Kidney epithelial cell (primary cell): ENCODE measurements around the gene PRAMEF7. TPM values are rescaled to one million over a fixed set of nuclear protein-coding genes. Genes with fewer than 3 reads are reported as not detected.
"Not testable (repeated sequence)": the region's sequence is repeated elsewhere in the genome, so short reads cannot be mapped to it uniquely, and the experiment has no call there.

Source experiments
- DNase-seq: peaks from one replicate; pipeline ENCODE4 v3.0.0-alpha.2; 2010; ENCODE audit warnings: low read depth
- H3K27me3 ChIP-seq: 2 replicates; pipeline ENCODE4 v1.6.0; 2011; ENCODE audit warnings: low read length; ENCODE audit not compliant: control insufficient read depth, insufficient read depth
- H3K36me3 ChIP-seq: 2 replicates; pipeline ENCODE4 v1.5.1; 2011; ENCODE audit warnings: low read length; ENCODE audit not compliant: control insufficient read depth, insufficient read depth
- H3K4me3 ChIP-seq: 2 replicates; pipeline ENCODE4 v1.5.1; 2011; ENCODE audit warnings: low read depth, mild to moderate bottlenecking, control low read depth, low read length
- total RNA-seq: library from RNA; depleted of rRNA; stranded (reverse); fragments of >200 nt; gene quantifications from 2 replicates; pipeline ENCODE4 v1.2.3, GENCODE V29; 2015

Gene PRAMEF7
- total RNA-seq = 0.08 TPM in 1 of 2 replicates, not detected in the other

DNA sequence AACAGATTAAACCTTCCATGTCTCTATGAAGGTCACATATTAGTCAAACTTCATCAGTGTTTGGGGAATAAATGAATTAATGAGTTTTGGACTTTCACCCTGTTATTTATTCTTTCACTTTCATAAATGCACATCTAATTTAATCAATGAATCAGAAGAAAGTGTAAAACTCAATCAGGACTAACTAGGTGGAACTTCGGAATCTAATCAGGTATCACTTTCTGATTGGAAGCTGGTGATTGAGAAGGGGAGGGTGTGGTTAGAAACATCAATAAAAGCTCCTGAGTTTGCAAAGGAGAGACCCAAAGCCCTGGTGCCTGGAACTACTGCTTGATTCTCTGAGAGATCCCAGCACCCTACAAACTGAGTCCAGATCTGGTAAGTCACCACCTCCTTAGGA is at the start of gene PRAMEF7:
Gene PRAMEF7 (plus strand): TSS at position 301 of the 400 bp plus-strand sequence. CDS start 1,083 bp downstream, outside the sequence.
- not testable (repeated sequence) for H3K27me3 ChIP-seq, H3K36me3 ChIP-seq, DNase-seq, H3K4me3 ChIP-seq

GRCh38 chr1:12878453-12878852 is 38.0 kb upstream of the PRAMEF7 start:
- H3K36me3 ChIP-seq, H3K4me3 ChIP-seq, DNase-seq, H3K27me3 ChIP-seq: not testable (repeated sequence)

- H3K36me3 ChIP-seq, H3K4me3 ChIP-seq, H3K27me3 ChIP-seq, DNase-seq: not testable (repeated sequence)
Measured at GRCh38 chr1:12886101-12886500, 30.3 kb upstream of the PRAMEF7 start, which contains the start of gene PRAMEF4. Gene PRAMEF4 (minus strand): TSS chr1:12886201. CDS start chr1:12883394, 2,807 bp downstream.

DNA sequence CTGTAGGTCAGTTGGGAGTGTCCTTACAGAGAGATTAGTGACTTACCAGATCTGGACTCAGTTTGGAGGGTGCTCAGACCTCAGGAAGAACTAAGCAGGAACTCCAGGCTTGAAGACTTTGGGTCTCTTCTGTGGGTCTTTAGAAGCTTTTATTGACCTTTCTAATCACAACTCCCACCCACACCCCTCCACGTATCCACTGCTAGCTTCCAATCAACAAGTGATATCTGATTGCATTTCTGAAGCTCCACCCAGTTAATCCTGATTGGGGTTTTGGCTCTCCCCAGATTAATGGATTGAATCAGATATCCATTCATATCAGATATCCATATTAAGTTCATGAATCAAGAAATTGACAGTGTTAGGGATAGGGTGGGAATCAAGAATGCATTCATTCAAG is 18.2 kb upstream of the PRAMEF7 start, which contains the start of gene PRAMEF10:
Gene PRAMEF10 (minus strand): TSS at position 101 of the 400 bp plus-strand sequence. CDS start 2,423 bp downstream, outside the sequence.
- H3K27me3 ChIP-seq, DNase-seq, H3K4me3 ChIP-seq, H3K36me3 ChIP-seq: not testable (repeated sequence)

DNA sequence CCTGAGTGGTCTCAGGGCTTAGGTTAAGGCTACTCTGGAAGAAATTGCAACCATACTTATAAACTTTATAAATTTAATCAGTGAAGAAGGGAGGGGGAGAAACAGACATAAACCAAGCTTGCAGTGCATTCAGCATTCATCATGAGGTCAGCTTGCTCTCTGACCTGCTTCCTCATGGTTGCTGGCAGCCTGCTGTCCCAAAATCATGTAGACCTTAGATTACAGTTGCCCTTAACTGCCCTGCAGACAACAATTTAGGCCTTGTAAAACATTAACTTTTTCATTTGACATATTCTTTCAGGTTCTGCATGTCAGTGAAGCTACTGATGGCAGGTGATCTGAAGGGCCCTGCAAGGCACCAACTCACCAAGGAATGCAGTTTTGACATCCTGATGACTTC is 17.2 kb upstream of the PRAMEF7 start:
- not testable (repeated sequence) for DNase-seq, H3K4me3 ChIP-seq, H3K27me3 ChIP-seq, H3K36me3 ChIP-seq

DNA sequence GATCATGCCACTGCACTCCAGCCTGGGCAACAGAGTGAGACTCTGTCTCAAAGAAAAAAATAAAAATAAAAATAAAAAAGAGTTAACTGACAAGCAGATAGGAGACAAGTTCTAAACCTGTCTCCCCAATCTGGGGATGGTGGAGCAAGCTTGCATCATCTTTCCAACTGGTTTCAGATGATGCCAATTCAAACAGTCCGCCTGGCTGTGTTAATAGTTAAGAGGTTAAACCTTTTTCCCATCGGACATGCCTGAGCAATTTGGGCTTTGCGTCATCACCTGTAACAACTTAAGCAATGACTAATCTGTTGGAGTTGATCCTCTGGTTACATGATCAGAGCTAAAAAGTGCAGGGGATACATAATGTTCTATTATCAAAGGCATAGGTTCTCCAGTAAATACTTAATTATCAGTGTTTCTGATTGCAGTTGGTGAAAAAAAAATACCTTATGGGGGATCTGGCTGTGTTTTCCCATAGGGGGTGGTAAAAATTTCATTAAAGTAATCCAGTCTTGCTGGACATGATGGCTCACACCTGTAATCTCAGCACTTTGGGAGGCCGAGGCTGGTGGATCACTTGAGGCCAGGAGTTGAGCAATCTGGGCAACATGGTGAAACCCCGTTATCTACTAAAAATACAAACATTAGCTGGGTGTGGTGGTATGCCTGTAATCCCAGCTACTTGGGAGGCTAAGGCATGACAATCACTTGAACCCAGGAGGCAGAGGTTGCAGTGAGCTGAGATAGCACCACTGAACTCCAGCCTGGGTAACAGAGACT is 12.4 kb upstream of the PRAMEF7 start:
- not testable (repeated sequence) for DNase-seq, H3K4me3 ChIP-seq, H3K27me3 ChIP-seq, H3K36me3 ChIP-seq

- not testable (repeated sequence) for H3K27me3 ChIP-seq, H3K36me3 ChIP-seq, DNase-seq, H3K4me3 ChIP-seq
Measured at GRCh38 chr1:12921749-12922148, 5.3 kb downstream of the PRAMEF7 start.

DNA sequence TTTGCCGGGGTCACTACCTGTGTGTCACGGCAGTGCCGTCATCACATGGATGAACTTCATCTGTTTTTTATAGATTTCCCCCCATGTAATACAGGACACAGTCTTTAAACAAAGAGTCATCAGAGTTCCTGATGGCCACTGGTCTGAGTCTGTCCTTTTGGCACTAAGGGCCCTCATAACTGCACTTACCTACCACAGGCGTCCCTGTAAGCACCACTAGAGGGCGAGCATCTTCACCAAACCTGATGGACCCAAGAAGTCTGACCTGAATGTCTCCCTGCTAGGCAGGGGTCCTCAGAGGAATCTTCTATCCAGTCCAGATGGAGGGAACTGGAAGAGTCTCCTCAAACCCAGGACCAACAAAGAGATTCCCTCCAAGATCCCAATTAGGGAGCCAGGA is 8.0 kb downstream of the PRAMEF7 start:
- DNase-seq, H3K4me3 ChIP-seq, H3K36me3 ChIP-seq, H3K27me3 ChIP-seq: not testable (repeated sequence)

DNA sequence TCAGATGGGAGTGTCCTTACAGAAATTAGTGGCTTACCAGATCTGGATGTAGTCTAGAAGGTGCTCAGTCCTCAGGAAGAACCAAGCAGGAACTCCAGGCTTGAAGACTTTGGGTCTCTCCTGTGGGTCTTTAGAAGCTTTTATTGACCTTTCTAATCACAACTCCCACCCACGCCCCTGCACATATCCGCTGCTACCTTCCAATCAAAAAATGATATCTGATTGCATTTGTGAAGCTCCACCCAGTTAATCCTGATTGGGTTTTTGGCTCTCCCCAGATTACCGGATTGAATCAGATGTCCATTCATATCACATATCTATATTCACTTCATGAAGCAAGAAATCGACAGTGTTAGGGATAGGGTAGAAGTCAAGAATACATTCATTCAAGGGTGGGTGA is 31.1 kb downstream of the PRAMEF7 start, which contains the start of gene PRAMEF6:
Gene PRAMEF6 (minus strand): TSS at position 101 of the 400 bp plus-strand sequence. CDS start 5,062 bp downstream, outside the sequence.
- not testable (repeated sequence) for H3K4me3 ChIP-seq, H3K27me3 ChIP-seq, DNase-seq, H3K36me3 ChIP-seq

Other genes with a start within 250 kb of the PRAMEF7 start
- gene AADACL3, start 200.5 kb upstream of the PRAMEF7 start, total RNA-seq = not detected in 2 replicates
- not detected in 2 replicates for gene CFAP107, start 170.4 kb upstream of the PRAMEF7 start, total RNA-seq
- 0.21 TPM in 1 of 2 replicates, not detected in the other for gene PRAMEF12, start 142.9 kb upstream of the PRAMEF7 start, total RNA-seq
- not detected in 2 replicates for gene PRAMEF1, start 125.2 kb upstream of the PRAMEF7 start, total RNA-seq
- gene PRAMEF11, start 85.2 kb upstream of the PRAMEF7 start, total RNA-seq = not detected in 2 replicates
- not detected in 2 replicates for gene HNRNPCL1, start 67.9 kb upstream of the PRAMEF7 start, total RNA-seq
- not detected in 2 replicates for gene PRAMEF2, start 59.5 kb upstream of the PRAMEF7 start, total RNA-seq
- not detected in 2 replicates for gene PRAMEF4, start 30.4 kb upstream of the PRAMEF7 start, total RNA-seq
- not detected in 2 replicates for gene PRAMEF10, start 18.3 kb upstream of the PRAMEF7 start, total RNA-seq
- gene PRAMEF6, start 31.0 kb downstream of the PRAMEF7 start, total RNA-seq = not detected in 2 replicates
- gene PRAMEF27, start 140.0 kb downstream of the PRAMEF7 start, total RNA-seq = not detected in 2 replicates
- gene HNRNPCL3, start 144.2 kb downstream of the PRAMEF7 start, total RNA-seq = not detected in 2 replicates
- gene PRAMEF25, start 154.2 kb downstream of the PRAMEF7 start, total RNA-seq = not detected in 2 replicates
- not detected in 2 replicates for gene HNRNPCL2, start 200.2 kb downstream of the PRAMEF7 start, total RNA-seq
- gene PRAMEF26, start 239.4 kb downstream of the PRAMEF7 start, total RNA-seq = not detected in 2 replicates
- not detected in 2 replicates for gene HNRNPCL4, start 249.0 kb downstream of the PRAMEF7 start, total RNA-seq